Activated T-helper 1 cell treated with anti-CD3 and anti-CD28 coated beads, Interleukin-12 subunit alpha, Interleukin-12 subunit beta, Interleukin-2, Interleukin-4 antibody, amounts not matched to agents 30 ng/mL and 10 ng/mL and 1 ng/mL, durations not matched to agents 14 hours and 24 hours and 36 hours (primary cell): ENCODE measurements around the gene BANF2. TPM values are rescaled to one million over a fixed set of nuclear protein-coding genes. Genes with fewer than 3 reads are reported as not detected.

ENCODE experiments used
- DNase-seq: peaks from one replicate; pipeline ENCODE4 v3.0.0; 2021; ENCODE audit warnings: low spot score
- H3K27ac Mint-ChIP-seq: one replicate; pipeline ENCODE4 v1.8.0; 2021; ENCODE audit warnings: mild to moderate bottlenecking, mixed read lengths
- H3K27me3 Mint-ChIP-seq: one replicate; pipeline ENCODE4 v1.8.0; 2022; ENCODE audit warnings: mild to moderate bottlenecking, moderate library complexity, mixed read lengths; ENCODE audit not compliant: insufficient read depth
- H3K36me3 Mint-ChIP-seq: one replicate; pipeline ENCODE4 v1.8.0; 2021; ENCODE audit warnings: low read depth, mixed read lengths
- H3K4me1 Mint-ChIP-seq: one replicate; pipeline ENCODE4 v1.8.0; 2021; ENCODE audit warnings: low read depth, mixed read lengths
- H3K4me3 Mint-ChIP-seq: one replicate; pipeline ENCODE4 v1.8.0; 2021; ENCODE audit warnings: mild to moderate bottlenecking, moderate library complexity, mixed read lengths
- H3K9me3 Mint-ChIP-seq: one replicate; pipeline ENCODE4 v1.8.0; 2021; ENCODE audit warnings: mixed read lengths
- intact Hi-C: fragments of 100-400 bp; cut with micrococcal nuclease; formaldehyde crosslinking; loops from one replicate; pipeline ENCODE4 v1.15.1; 2024
- total RNA-seq: library from RNA; stranded (reverse); gene quantifications from 2 replicates; pipeline ENCODE4 v1.2.3, GENCODE V29; 2022

BANF2 gene
- total RNA-seq, 1 donor from 2014 or later: not detected

DNA sequence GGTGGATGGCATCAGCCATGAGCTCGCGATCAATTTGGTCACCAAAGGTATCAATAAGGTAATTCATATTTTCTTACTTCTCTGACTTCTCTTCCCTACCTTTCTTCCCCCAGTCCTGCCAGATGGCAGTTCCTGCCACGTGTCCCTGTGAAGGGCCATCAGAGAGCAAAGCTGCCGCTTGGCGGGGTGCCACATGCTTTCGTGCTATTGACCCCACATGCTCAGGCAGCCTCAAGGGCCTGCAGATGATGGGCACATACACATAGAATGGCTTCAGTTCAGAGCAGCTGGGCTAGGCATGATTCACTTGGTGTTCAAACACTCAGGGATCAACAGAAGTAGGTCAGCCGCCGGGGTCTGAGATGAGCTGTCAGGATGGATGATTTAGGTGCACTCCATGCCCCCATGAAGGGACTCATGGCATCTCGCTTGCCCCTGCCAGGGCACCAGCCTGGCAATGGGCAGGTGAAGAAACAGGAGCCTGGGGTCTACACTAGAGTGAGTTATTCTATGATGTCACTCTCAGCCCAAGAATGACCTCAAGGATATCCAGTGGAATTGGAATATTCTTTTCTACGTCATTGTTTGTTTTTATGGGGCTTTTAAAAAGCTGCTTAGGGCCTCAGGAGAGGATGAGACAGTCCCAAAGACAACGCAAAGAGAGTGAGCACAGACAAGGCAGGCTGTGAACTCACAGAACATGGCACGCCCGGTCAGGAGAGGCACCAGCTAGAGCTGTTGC is 25.5 kb downstream of the BANF2 start:
- no peak overlapping the region for H3K4me3 Mint-ChIP-seq
- H3K27me3 Mint-ChIP-seq: no peaks in the 10 kb centered on the region
- intact Hi-C loops: no loop called here
- no peaks in the 10 kb centered on the region for H3K9me3 Mint-ChIP-seq
- no peak for DNase-seq
- H3K36me3 Mint-ChIP-seq: no peaks in the 10 kb centered on the region
- H3K27ac Mint-ChIP-seq: no peak overlapping the region
- no peaks in the 10 kb centered on the region for H3K4me1 Mint-ChIP-seq

DNA sequence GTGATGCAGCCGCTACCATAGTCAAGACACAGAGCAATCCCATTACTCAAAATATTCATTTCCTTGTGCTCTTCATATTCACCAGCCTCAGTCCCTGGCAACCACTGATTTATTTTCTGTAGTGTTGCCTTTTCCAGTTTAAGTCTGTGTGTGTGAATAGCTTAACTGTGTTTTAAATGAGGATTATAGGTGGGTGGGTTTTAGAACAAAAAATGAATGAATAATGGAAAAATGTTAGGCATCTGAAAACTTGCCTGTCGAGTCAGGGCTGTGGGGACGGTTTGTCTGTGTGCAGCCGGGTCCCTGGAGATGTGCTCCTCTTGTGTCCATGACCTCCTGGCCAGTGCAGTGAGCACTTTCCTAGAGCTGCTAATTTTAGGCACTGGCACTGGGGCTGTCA is 27.1 kb downstream of the BANF2 start:
- H3K27me3 Mint-ChIP-seq: peaks cover 2% of the 10 kb centered on the region
- intact Hi-C loops: no loop called here
- H3K4me1 Mint-ChIP-seq: no peaks in the 10 kb centered on the region
- no peak overlapping the region for H3K4me3 Mint-ChIP-seq
- no peak overlapping the region for H3K27ac Mint-ChIP-seq
- H3K9me3 Mint-ChIP-seq: no peaks in the 10 kb centered on the region
- DNase-seq: no peak
- H3K36me3 Mint-ChIP-seq: no peaks in the 10 kb centered on the region

- no peak for DNase-seq
- no peak overlapping the region for H3K27ac Mint-ChIP-seq
- H3K27me3 Mint-ChIP-seq: peaks cover 2% of the 10 kb centered on the region
- intact Hi-C loops: no loop called here
- no peak overlapping the region for H3K4me3 Mint-ChIP-seq
- H3K36me3 Mint-ChIP-seq: no peaks in the 10 kb centered on the region
- H3K9me3 Mint-ChIP-seq: no peaks in the 10 kb centered on the region
- H3K4me1 Mint-ChIP-seq: no peaks in the 10 kb centered on the region
Measured at GRCh38 chr20:17727351-17727750, 27.6 kb downstream of the BANF2 start.

DNA sequence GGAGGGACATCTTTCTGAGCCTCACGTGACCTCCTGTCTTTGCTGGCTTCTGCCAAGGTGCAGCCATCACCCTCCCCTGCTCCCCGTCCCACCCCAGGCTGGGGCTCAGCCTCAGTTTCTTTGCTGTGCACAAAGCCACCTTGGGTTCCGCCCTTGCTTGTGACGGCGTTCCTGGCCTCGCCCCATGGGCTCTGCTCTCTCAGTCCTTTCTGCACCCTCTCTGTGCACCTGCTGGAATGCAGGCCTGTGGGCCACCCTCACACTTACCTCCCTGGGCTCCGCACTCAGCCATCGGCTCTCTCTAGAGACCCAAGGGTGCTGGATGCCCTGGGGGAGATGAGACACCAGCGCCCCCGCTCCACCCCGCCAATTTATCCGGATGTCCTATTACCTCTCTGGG is 28.3 kb downstream of the BANF2 start:
- no peak for DNase-seq
- Mint-ChIP-seq H3K4me3 (no peak overlapping the region), H3K27ac (no peak overlapping the region), H3K9me3 (no peaks in the 10 kb centered on the region), H3K36me3 (no peaks in the 10 kb centered on the region), H3K4me1 (no peaks in the 10 kb centered on the region), H3K27me3 (peaks cover 2% of the 10 kb centered on the region)
- intact Hi-C loops: no loop called here

- intact Hi-C loops: no loop called here
- Mint-ChIP-seq H3K27ac (no peak overlapping the region), H3K4me3 (no peak overlapping the region), H3K27me3 (peaks cover 2% of the 10 kb centered on the region), H3K36me3 (no peaks in the 10 kb centered on the region), H3K9me3 (no peaks in the 10 kb centered on the region), H3K4me1 (no peaks in the 10 kb centered on the region)
- no peak for DNase-seq
Measured at GRCh38 chr20:17730071-17730470, 30.3 kb downstream of the BANF2 start.

- H3K4me1 Mint-ChIP-seq: no peaks in the 10 kb centered on the region
- intact Hi-C loops: no loop called here
- no peaks in the 10 kb centered on the region for H3K36me3 Mint-ChIP-seq
- no peak overlapping the region for H3K27ac Mint-ChIP-seq
- no peak for DNase-seq
- H3K4me3 Mint-ChIP-seq: no peak overlapping the region
- H3K27me3 Mint-ChIP-seq: peaks cover 2% of the 10 kb centered on the region
- no peaks in the 10 kb centered on the region for H3K9me3 Mint-ChIP-seq
Measured at GRCh38 chr20:17731233-17731632, 31.5 kb downstream of the BANF2 start.

DNA sequence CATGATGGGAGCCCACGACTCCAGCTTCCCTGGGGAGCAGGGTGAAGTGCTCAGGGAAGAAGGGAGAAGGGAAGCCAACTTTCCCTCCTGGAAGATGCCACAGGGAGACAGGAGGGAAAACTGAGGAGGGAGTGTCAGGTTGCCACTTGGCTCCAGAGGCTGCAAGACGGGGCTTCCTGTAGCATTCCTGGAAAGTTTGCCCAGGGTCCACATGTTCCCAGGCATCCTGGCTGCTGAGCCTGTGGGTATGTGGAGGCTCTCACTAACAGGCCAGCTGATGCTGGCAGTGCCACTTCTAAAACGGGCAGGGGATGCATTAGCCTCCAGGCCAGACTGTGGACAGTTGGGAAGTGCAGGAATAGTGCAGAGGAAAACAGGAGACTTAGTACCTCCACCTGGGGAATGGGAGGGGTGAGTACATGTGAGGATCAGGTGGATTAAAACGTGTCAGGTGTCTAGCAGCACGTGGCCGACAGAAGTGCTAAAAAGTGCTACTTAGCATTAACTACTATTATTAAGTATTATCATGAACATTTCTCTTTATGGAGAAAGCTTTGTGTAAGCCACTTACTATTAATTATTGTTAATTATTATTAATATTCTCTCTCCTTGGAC is 33.2 kb downstream of the BANF2 start:
- H3K27ac Mint-ChIP-seq: no peak overlapping the region
- H3K4me1 Mint-ChIP-seq: no peaks in the 10 kb centered on the region
- H3K36me3 Mint-ChIP-seq: no peaks in the 10 kb centered on the region
- peaks cover 2% of the 10 kb centered on the region for H3K27me3 Mint-ChIP-seq
- DNase-seq: no peak
- intact Hi-C loops: no loop called here
- H3K4me3 Mint-ChIP-seq: no peak overlapping the region
- H3K9me3 Mint-ChIP-seq: peaks cover 2% of the 10 kb centered on the region

GRCh38 chr20:17733767-17734304 is 34.1 kb downstream of the BANF2 start:
- intact Hi-C loops: no loop called here
- Mint-ChIP-seq H3K4me3 (no peak overlapping the region), H3K27me3 (peaks cover 2% of the 10 kb centered on the region), H3K36me3 (no peaks in the 10 kb centered on the region), H3K9me3 (peaks cover 7% of the 10 kb centered on the region), H3K4me1 (no peaks in the 10 kb centered on the region), H3K27ac (no peak overlapping the region)
- DNase-seq: no peak

DNA sequence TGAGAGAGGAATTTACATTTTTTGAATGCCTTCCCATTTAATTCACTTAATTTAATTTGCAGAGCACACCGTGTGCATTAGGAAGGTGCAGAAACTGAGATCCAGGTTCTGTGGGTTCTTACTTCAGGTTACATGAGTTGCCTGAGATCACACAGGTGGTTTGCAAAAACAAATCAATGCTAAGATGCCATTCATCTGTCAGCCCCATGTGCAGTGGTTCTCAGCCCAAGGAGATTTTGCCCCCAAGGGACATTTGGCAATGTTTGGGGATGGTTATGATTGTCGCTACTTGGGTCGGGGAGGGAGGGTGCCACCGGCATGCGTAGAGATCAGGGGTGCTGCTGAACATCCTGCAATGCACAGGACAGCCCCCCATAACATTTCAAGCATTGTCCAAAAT is 34.6 kb downstream of the BANF2 start:
- intact Hi-C loops: no loop called here
- Mint-ChIP-seq H3K27ac (no peak overlapping the region), H3K4me3 (no peak overlapping the region), H3K27me3 (peaks cover 2% of the 10 kb centered on the region), H3K36me3 (no peaks in the 10 kb centered on the region), H3K4me1 (no peaks in the 10 kb centered on the region), H3K9me3 (peaks cover 7% of the 10 kb centered on the region)
- DNase-seq: no peak

- H3K36me3 Mint-ChIP-seq: no peaks in the 10 kb centered on the region
- no peak for DNase-seq
- intact Hi-C loops: no loop called here
- no peak overlapping the region for H3K27ac Mint-ChIP-seq
- H3K4me3 Mint-ChIP-seq: no peak overlapping the region
- peaks cover 2% of the 10 kb centered on the region for H3K27me3 Mint-ChIP-seq
- no peaks in the 10 kb centered on the region for H3K4me1 Mint-ChIP-seq
- peaks cover 7% of the 10 kb centered on the region for H3K9me3 Mint-ChIP-seq
Measured at GRCh38 chr20:17735206-17735804, 35.5 kb downstream of the BANF2 start.

DNA sequence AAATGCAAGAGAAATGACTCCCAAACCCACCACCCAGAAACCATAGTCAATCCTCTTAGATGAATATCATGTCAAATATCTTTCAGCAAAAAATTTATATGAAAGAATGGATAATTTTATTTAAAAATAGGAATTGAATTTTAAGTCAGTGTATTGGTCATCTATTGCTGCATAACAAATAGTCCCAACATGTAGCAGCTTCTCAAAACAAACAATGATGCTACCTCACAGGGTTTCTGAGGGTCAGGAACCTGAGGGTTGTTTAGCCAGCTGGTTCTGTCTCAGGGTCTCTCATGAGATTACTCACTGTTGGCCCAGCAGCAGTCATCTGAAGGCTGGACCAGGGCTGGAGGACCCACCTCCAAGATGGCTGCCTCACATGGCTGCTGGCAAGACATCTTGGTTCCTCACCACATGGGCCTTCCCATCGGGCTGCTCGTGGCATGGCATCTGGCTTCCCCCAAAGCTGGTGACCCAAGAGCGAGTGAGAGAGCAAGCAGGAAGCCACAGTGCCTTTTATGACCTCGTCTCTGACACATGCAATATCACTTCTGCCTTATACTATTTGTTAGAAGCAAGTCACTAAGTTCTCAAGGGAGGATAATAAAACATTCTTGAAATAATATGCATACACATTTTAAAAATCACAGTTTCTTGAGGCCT is 36.3 kb downstream of the BANF2 start:
- Mint-ChIP-seq H3K4me3 (no peak overlapping the region), H3K4me1 (no peaks in the 10 kb centered on the region), H3K27ac (no peak overlapping the region), H3K27me3 (no peaks in the 10 kb centered on the region), H3K9me3 (peaks cover 7% of the 10 kb centered on the region), H3K36me3 (no peaks in the 10 kb centered on the region)
- intact Hi-C loops: no loop called here
- no peak for DNase-seq

GRCh38 chr20:17738154-17738553 is 38.4 kb downstream of the BANF2 start:
- no peak for DNase-seq
- no peaks in the 10 kb centered on the region for H3K36me3 Mint-ChIP-seq
- no peaks in the 10 kb centered on the region for H3K27me3 Mint-ChIP-seq
- H3K9me3 Mint-ChIP-seq: peaks cover 7% of the 10 kb centered on the region
- intact Hi-C loops: no loop called here
- H3K27ac Mint-ChIP-seq: no peak overlapping the region
- no peaks in the 10 kb centered on the region for H3K4me1 Mint-ChIP-seq
- H3K4me3 Mint-ChIP-seq: no peak overlapping the region

DNA sequence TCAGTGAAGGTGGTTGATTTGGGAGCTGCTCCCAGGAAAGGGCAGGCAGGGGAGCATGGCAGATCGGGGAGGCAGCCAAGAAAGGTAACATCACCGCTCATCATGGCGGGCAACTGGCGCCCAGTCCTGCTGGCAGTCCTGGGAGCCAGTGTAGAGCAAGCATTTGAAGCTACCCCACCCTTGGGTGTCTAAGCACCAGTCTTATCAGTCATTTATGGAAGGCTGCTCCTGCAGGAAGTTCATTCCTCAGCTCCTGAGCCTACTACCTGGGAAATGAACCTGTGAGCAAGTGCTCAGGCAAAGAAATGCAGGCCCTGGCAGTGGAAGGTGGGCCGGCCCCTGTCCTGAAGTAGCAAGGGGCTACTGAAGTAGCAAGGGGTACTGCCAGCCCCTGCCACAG is 41.5 kb downstream of the BANF2 start:
- DNase-seq: no peak
- Mint-ChIP-seq H3K4me1 (no peaks in the 10 kb centered on the region), H3K27ac (no peak overlapping the region), H3K36me3 (no peaks in the 10 kb centered on the region), H3K9me3 (peaks cover 7% of the 10 kb centered on the region), H3K4me3 (no peak overlapping the region), H3K27me3 (no peaks in the 10 kb centered on the region)
- intact Hi-C loops: no loop called here
